GM12864 (cell line): ENCODE results near the gene ARHGAP20.
"Not testable (repeated sequence)": the region's sequence is repeated elsewhere in the genome, so short reads cannot be mapped to it uniquely, and the experiment has no call there.

ENCODE experiments used
- DNase-seq: peaks from one replicate; pipeline ENCODE4 v3.0.0-alpha.2; 2011; ENCODE audit warnings: low read depth
- H3K4me3 ChIP-seq: 2 replicates; pipeline ENCODE4 v1.5.1; 2011; ENCODE audit warnings: mild to moderate bottlenecking, low read depth, low read length, control low read depth
- CTCF ChIP-seq: IDR thresholded peaks from 2 replicates; pipeline ENCODE4 v1.5.1; 2011; ENCODE audit warnings: low read depth, mild to moderate bottlenecking, moderate library complexity, low read length, control low read depth, inconsistent platforms; ENCODE audit errors: missing control alignments

Gene ARHGAP20

GRCh38 chr11:110621826-110622225, 90.4 kb downstream of the ARHGAP20 start:
- DNase-seq, result no peak
- H3K4me3 ChIP-seq, result no peak overlapping the region
- TF ChIP-seq CTCF, result no peak

GRCh38 chr11:110619366-110619765, 92.9 kb downstream of the ARHGAP20 start:
- DNase-seq, H3K4me3 ChIP-seq: not testable (repeated sequence)

GRCh38 chr11:110614031-110614430, 98.2 kb downstream of the ARHGAP20 start:
- no peak overlapping the region for H3K4me3 ChIP-seq
- TF ChIP-seq CTCF, result no peak
- DNase-seq, result no peak

GRCh38 chr11:110613197-110613918, 98.9 kb downstream of the ARHGAP20 start:
- no peak for DNase-seq
- no peak overlapping the region for H3K4me3 ChIP-seq
- no peak for TF ChIP-seq CTCF

- H3K4me3 ChIP-seq, result no peak overlapping the region
- TF ChIP-seq CTCF, result no peak
- no peak for DNase-seq
Observed at GRCh38 chr11:110606415-110606814, 105.8 kb downstream of the ARHGAP20 start.

GRCh38 chr11:110601936-110602335, 110.3 kb downstream of the ARHGAP20 start:
- DNase-seq, result no peak
- H3K4me3 ChIP-seq, result no peak overlapping the region
- TF ChIP-seq CTCF, result no peak

- no peak for TF ChIP-seq CTCF
- H3K4me3 ChIP-seq, result no peak overlapping the region
- DNase-seq, result no peak
Observed at GRCh38 chr11:110600322-110600721, 111.9 kb downstream of the ARHGAP20 start.

GRCh38 chr11:110599207-110599606, 113.0 kb downstream of the ARHGAP20 start:
- DNase-seq, result no peak

More at GRCh38 chr11:110599207-110599606, 113.0 kb downstream of the ARHGAP20 start:
- no peak overlapping the region for H3K4me3 ChIP-seq
- no peak for TF ChIP-seq CTCF
